GM19395 (cell line): ENCODE measurements around the gene HSPA4L.

Source experiments
- ATAC-seq: cut with Tn5 transposase; IDR thresholded peaks from one replicate; pipeline ENCODE4 v1.9.1; 2021; ENCODE audit warnings: mild to moderate bottlenecking, moderate library complexity; ENCODE audit not compliant: unreplicated experiment

HSPA4L gene

DNA sequence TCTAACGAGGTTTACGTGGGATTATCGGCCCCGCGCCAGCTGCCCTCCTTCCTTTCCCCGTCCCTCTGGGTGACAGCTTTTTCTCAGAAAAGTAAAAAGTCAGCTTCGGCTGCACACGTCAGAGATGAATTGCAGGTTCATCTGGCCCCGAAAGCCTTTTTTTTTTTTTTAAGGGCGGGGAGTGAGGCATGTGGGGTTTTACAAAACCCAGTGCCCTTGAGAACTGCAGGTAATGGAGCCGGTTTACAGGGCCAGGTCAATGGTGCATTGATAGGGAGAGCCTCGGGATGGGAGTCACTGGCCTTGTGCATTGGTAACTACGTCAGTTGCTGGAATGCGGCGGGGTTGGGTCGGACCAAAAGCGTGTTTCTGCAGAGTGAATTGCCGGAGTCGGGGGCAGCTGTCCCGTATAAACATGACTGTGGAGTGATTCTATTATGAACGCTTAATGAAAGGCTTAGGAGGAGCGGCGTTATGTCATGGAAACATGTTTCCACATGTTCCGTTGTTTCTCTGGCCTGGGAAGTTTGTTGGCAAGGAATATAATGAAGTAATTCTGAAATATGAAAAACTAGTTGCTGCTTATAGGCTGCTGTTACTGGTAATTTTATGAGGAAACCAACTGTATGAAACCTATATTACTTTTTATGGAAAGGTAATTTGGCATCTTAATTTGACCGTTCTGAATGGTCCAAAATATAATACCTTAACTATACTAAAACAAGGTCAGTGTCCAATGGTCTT, 1.1 kb downstream of the HSPA4L start:
- ATAC-seq, result peak; percentile 20

DNA sequence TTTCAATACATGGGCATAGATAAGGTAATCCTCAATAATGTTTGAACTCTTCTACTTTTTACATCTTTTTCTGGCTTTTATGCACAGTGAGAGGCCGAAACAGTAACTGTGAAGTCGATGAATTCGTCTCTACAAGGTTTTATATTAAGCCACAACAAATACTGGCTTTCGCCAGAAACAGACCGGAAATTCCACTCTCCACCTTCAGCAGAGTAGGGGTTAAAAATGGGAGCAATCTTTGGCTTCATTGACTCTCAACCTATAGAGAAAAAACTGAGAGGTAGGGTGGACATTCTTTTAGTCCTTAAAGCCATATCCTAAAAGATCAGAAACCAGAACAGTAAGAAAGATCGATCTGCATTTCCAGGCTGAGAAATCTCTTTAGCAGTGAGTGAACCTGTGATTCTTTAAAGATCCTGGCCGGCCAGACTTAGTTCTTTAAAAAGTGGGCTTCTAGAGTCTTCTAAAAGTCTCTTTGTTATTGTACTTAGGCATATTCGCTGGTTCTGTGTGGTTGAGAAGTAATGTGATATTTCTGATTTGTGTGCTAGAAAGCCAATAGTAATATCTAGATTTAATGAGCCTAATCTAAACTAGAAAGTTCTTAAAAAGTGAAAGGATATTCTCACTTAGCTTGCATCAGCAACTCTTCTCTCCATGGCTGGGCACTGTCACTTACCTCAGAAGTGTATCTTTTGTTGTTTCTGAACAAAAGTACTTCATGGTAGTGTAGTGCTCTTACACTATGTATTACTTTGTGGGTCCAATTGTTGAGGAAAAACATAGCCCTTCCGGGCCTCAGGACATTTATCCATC, 2.0 kb downstream of the HSPA4L start:
- ATAC-seq, result no peak

- ATAC-seq, result no peak
These were observed 6.4 kb downstream of the HSPA4L start for GRCh38 chr4:127788517-127788916.

- ATAC-seq, result no peak
These were observed 9.3 kb downstream of the HSPA4L start for GRCh38 chr4:127791391-127791790.

GRCh38 chr4:127793528-127793927, 11.4 kb downstream of the HSPA4L start:
- ATAC-seq, result no peak

- no peak for ATAC-seq
These were observed 17.6 kb downstream of the HSPA4L start for GRCh38 chr4:127799711-127800110.

GRCh38 chr4:127809173-127809800, 27.2 kb downstream of the HSPA4L start:
- ATAC-seq, result no peak

DNA sequence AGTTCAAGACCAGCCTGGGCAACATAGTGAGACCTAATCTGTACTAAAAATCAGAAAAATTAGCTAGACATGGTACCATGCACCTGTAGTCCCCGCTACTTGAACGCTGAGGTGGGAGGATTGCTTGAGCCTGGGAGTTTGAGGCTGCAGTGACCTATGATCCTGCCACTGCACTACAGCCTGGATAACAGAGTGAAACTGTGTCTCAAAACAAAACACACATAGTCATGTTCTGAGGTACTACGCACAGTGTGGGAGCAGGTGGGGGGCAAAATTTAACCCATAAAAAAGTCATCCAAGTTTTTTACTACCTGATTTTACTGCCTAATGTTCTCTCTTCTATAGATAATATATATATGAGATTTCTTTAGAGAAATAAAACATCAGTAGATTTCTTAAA, 28.4 kb downstream of the HSPA4L start:
- no peak for ATAC-seq

DNA sequence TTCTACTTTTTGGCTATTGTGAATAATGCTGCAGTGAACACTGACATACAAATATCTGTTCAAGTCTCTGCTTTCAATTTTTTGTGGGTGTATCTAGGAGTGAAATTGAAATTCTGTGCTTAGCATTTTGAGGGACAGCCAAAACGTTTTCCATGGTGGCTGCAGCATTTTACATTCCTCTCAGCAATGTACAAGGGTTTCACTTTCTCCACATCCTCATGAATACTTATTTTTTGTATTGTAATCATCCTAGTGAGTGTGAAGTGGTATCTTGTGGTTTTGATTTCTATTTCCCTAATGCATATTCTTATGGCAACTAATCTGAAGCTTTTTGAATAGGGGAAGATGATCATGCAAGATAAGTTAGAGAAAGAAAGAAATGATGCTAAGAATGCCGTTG, 40.3 kb downstream of the HSPA4L start:
- no peak for ATAC-seq

DNA sequence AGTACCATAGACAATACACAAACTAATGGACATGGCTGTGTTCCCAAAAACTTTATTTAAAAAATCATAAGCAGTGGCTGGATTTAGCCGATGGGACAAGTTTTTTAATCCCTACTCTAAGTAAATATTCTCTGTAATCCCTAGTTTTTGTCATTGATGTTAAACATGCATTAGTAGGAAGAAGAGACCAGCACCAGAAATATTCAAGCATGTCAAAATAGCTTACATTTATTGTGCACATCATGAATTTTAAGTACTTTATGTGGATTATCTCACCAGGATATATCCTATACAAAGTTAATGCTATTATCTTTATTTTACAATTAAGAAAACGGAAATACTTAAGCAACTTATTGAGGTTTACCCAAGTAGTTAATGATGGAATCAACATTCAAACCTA, 46.0 kb downstream of the HSPA4L start:
- ATAC-seq, result no peak

- peak; percentile 89 for ATAC-seq
These were observed 46.9 kb downstream of the HSPA4L start for GRCh38 chr4:127829014-127829413.

- peak; percentile 71 for ATAC-seq
These were observed 50.5 kb downstream of the HSPA4L start for GRCh38 chr4:127832585-127832984.

- ATAC-seq, result no peak
These were observed 61.8 kb downstream of the HSPA4L start for GRCh38 chr4:127843704-127844600.

GRCh38 chr4:127844601-127845116, 62.5 kb downstream of the HSPA4L start:
- no peak for ATAC-seq

DNA sequence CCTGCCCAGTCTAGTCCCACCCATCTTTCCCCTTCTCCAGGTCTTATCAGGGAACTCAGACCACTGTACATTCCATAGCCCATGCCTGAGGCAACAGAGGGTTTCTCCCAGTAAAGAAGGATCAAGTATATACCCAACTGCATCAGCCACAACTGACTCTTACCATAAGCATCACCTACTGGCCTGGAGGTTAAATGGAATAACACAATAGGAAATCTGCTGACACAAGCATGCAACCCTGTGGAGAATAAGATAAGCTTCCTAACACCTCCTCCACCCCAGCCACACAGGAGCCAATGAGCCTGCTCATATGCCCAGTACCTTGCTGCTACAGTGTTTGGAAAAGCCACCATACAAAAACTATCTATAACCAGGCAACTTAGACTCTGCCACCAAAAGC, 63.9 kb downstream of the HSPA4L start:
- no peak for ATAC-seq

- ATAC-seq, result no peak
These were observed 64.6 kb downstream of the HSPA4L start for GRCh38 chr4:127846765-127847164.

DNA sequence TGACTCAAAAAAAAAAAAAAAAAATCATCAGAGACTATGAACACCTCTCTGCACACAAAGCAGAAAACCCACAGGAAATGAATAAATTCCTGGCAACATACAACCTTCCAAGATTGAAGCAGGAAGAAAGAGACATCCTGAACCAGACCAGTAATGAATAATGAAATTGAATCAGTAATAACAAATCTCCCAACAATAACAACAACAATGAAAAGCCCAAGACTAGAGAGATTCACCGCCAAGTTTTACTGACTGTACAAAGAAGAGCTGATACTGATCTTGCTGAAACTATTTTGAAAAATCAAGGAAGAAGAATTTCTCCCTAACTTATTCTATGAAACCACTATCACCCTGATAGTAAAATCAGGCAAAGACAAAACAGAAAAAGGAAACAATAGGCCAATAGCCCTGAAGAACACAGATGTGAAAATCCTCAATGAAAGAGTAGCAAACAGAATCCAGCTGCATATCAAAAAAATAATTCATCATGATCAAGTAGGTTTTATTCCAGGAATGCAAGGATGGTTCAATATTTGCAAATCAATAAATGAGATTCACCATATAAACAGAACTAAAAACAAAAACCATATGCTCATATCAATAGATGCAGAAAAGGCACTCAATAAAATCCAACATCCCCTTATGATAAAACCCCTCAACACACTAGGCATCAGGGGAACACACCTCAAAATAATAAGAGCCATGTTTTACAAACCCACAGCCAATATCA, 67.5 kb downstream of the HSPA4L start:
- no peak for ATAC-seq

DNA sequence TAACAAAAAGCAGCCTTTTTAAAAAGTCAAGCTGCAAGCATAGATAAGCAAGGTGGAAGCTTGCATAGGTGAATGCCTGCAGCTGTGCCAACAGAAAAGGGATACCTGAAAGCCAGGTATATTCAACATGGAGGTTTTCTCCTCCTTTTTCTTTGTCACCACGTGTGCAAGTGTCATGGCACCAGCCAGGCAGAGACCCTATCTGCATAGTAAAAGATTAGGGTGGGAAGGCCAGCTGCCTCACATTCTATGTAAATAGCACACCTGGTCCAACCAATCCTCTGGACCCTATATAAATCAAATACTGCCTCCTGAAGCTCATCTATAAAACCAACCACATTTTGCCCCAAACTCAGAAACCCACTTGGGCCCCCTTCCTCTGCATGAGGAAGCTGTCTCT, 70.5 kb downstream of the HSPA4L start:
- no peak for ATAC-seq

- peak; percentile 20 for ATAC-seq
These were observed 74.2 kb downstream of the HSPA4L start for GRCh38 chr4:127856196-127856812.
